Activated naive CD8-positive, alpha-beta T cell treated with anti-CD3 and anti-CD28 coated beads, Interleukin-2, amount 50 U/mL, for 24 hours (primary cell): Measurements from ENCODE around the gene LPCAT3.
"Not testable (repeated sequence)": the region's sequence is repeated elsewhere in the genome, so short reads cannot be mapped to it uniquely, and the experiment has no call there.

Experiments
- ATAC-seq: fragments of 150-1000 bp; cut with Tn5 transposase; one replicate; pipeline ENCODE4 v1.10.0; 2021
- DNase-seq: peaks from one replicate; pipeline ENCODE4 v3.0.0; 2021
- H3K27ac Mint-ChIP-seq: one replicate; pipeline ENCODE4 v1.8.0; 2021; ENCODE audit warnings: mild to moderate bottlenecking, mixed read lengths
- H3K27me3 Mint-ChIP-seq: one replicate; pipeline ENCODE4 v1.8.0; 2021; ENCODE audit warnings: mixed read lengths
- H3K36me3 Mint-ChIP-seq: one replicate; pipeline ENCODE4 v1.8.0; 2021; ENCODE audit warnings: low read depth, mixed read lengths
- H3K4me1 Mint-ChIP-seq: one replicate; pipeline ENCODE4 v1.8.0; 2021; ENCODE audit warnings: mixed read lengths
- H3K4me3 Mint-ChIP-seq: one replicate; pipeline ENCODE4 v1.8.0; 2021; ENCODE audit warnings: mild to moderate bottlenecking, moderate library complexity, mixed read lengths
- H3K9me3 Mint-ChIP-seq: one replicate; pipeline ENCODE4 v1.8.0; 2021; ENCODE audit warnings: mixed read lengths

Gene LPCAT3

GRCh38 chr12:7049445-7049951, 31.2 kb upstream of the LPCAT3 start:
- not testable (repeated sequence) for H3K9me3 Mint-ChIP-seq, H3K4me3 Mint-ChIP-seq, H3K36me3 Mint-ChIP-seq, H3K27ac Mint-ChIP-seq, ATAC-seq, H3K4me1 Mint-ChIP-seq, DNase-seq
- peaks cover 10% of the 10 kb centered on the region for H3K27me3 Mint-ChIP-seq

- no peak for DNase-seq
- ATAC-seq, result no peak
- Mint-ChIP-seq H3K4me3 (no peak overlapping the region), H3K27me3 (peaks cover 4% of the 10 kb centered on the region), H3K36me3 (no peaks in the 10 kb centered on the region), H3K27ac (no peak overlapping the region), H3K9me3 (no peaks in the 10 kb centered on the region), H3K4me1 (peaks cover 6% of the 10 kb centered on the region)
Observed at GRCh38 chr12:7047306-7047705, 29.0 kb upstream of the LPCAT3 start.

- ATAC-seq (no peak), DNase-seq (no peak)
- Mint-ChIP-seq H3K36me3 (no peaks in the 10 kb centered on the region), H3K9me3 (no peaks in the 10 kb centered on the region), H3K4me3 (no peak overlapping the region), H3K27me3 (peaks cover 4% of the 10 kb centered on the region), H3K4me1 (peaks cover 6% of the 10 kb centered on the region), H3K27ac (no peak overlapping the region)
Observed at GRCh38 chr12:7046383-7047105, 28.3 kb upstream of the LPCAT3 start.

GRCh38 chr12:7045913-7046312, 27.6 kb upstream of the LPCAT3 start:
- DNase-seq (no peak), ATAC-seq (no peak)
- peaks cover 2% of the 10 kb centered on the region for H3K27me3 Mint-ChIP-seq
- H3K27ac Mint-ChIP-seq, result no peak overlapping the region
- no peaks in the 10 kb centered on the region for H3K36me3 Mint-ChIP-seq
- peaks cover 6% of the 10 kb centered on the region for H3K4me1 Mint-ChIP-seq
- H3K9me3 Mint-ChIP-seq, result no peaks in the 10 kb centered on the region
- H3K4me3 Mint-ChIP-seq, result no peak overlapping the region

- DNase-seq (no peak), ATAC-seq (no peak)
- H3K4me1 Mint-ChIP-seq, result peaks cover 6% of the 10 kb centered on the region
- H3K27me3 Mint-ChIP-seq, result no peaks in the 10 kb centered on the region
- no peaks in the 10 kb centered on the region for H3K36me3 Mint-ChIP-seq
- no peak overlapping the region for H3K27ac Mint-ChIP-seq
- no peak overlapping the region for H3K4me3 Mint-ChIP-seq
- H3K9me3 Mint-ChIP-seq, result no peaks in the 10 kb centered on the region
Observed at GRCh38 chr12:7042842-7043241, 24.6 kb upstream of the LPCAT3 start.

- Mint-ChIP-seq H3K27ac (no peak overlapping the region), H3K27me3 (no peaks in the 10 kb centered on the region), H3K4me1 (no peaks in the 10 kb centered on the region), H3K4me3 (no peak overlapping the region), H3K36me3 (no peaks in the 10 kb centered on the region), H3K9me3 (no peaks in the 10 kb centered on the region)
- no peak for DNase-seq
- no peak for ATAC-seq
Observed at GRCh38 chr12:7039403-7039802, 21.1 kb upstream of the LPCAT3 start.

GRCh38 chr12:7038591-7038990, 20.3 kb upstream of the LPCAT3 start:
- Mint-ChIP-seq H3K27me3 (no peaks in the 10 kb centered on the region), H3K27ac (peak overlapping the region; percentile 32), H3K4me1 (no peaks in the 10 kb centered on the region), H3K36me3 (no peaks in the 10 kb centered on the region), H3K9me3 (no peaks in the 10 kb centered on the region), H3K4me3 (no peak overlapping the region)
- DNase-seq (no peak), ATAC-seq (no peak)

- not testable (repeated sequence) for H3K4me3 Mint-ChIP-seq, H3K27ac Mint-ChIP-seq
Observed at GRCh38 chr12:7037411-7037810, 19.1 kb upstream of the LPCAT3 start.

GRCh38 chr12:7035463-7035862, 17.2 kb upstream of the LPCAT3 start:
- Mint-ChIP-seq H3K27ac (no peak overlapping the region), H3K4me3 (no peak overlapping the region), H3K9me3 (no peaks in the 10 kb centered on the region), H3K4me1 (no peaks in the 10 kb centered on the region), H3K36me3 (no peaks in the 10 kb centered on the region), H3K27me3 (peaks cover 2% of the 10 kb centered on the region)
- no peak for ATAC-seq
- DNase-seq, result no peak

More at GRCh38 chr12:7037411-7037810, 19.1 kb upstream of the LPCAT3 start:
- DNase-seq, H3K4me1 Mint-ChIP-seq, H3K36me3 Mint-ChIP-seq, ATAC-seq, H3K27me3 Mint-ChIP-seq, H3K9me3 Mint-ChIP-seq: not testable (repeated sequence)

- ATAC-seq (no peak), DNase-seq (no peak)
- peaks cover 2% of the 10 kb centered on the region for H3K27me3 Mint-ChIP-seq
Observed at GRCh38 chr12:7034464-7034863, 16.2 kb upstream of the LPCAT3 start.

GRCh38 chr12:7032990-7033389, 14.7 kb upstream of the LPCAT3 start:
- Mint-ChIP-seq H3K4me1 (no peaks in the 10 kb centered on the region), H3K27me3 (peaks cover 2% of the 10 kb centered on the region), H3K9me3 (no peaks in the 10 kb centered on the region), H3K4me3 (no peak overlapping the region), H3K27ac (no peak overlapping the region), H3K36me3 (no peaks in the 10 kb centered on the region)
- no peak for DNase-seq
- ATAC-seq, result no peak

More at GRCh38 chr12:7034464-7034863, 16.2 kb upstream of the LPCAT3 start:
- H3K36me3 Mint-ChIP-seq, result no peaks in the 10 kb centered on the region
- H3K27ac Mint-ChIP-seq, result no peak overlapping the region
- H3K4me1 Mint-ChIP-seq, result no peaks in the 10 kb centered on the region
- no peak overlapping the region for H3K4me3 Mint-ChIP-seq
- no peaks in the 10 kb centered on the region for H3K9me3 Mint-ChIP-seq

- Mint-ChIP-seq H3K36me3 (no peaks in the 10 kb centered on the region), H3K27me3 (peaks cover 2% of the 10 kb centered on the region), H3K4me3 (no peak overlapping the region), H3K9me3 (no peaks in the 10 kb centered on the region), H3K27ac (no peak overlapping the region), H3K4me1 (no peaks in the 10 kb centered on the region)
- no peak for ATAC-seq
- DNase-seq, result no peak
Observed at GRCh38 chr12:7031306-7031705, 13.0 kb upstream of the LPCAT3 start.

GRCh38 chr12:7026854-7027253, 8.6 kb upstream of the LPCAT3 start:
- Mint-ChIP-seq H3K4me3 (no peak overlapping the region), H3K4me1 (no peaks in the 10 kb centered on the region), H3K36me3 (no peaks in the 10 kb centered on the region), H3K27me3 (no peaks in the 10 kb centered on the region), H3K9me3 (no peaks in the 10 kb centered on the region), H3K27ac (no peak overlapping the region)
- no peak for DNase-seq
- no peak for ATAC-seq

GRCh38 chr12:7023114-7023513, 4.8 kb upstream of the LPCAT3 start:
- H3K27ac Mint-ChIP-seq, result no peak overlapping the region
- H3K4me3 Mint-ChIP-seq, result no peak overlapping the region
- ATAC-seq, result no peak
- H3K27me3 Mint-ChIP-seq, result no peaks in the 10 kb centered on the region
- peaks cover 5% of the 10 kb centered on the region for H3K4me1 Mint-ChIP-seq
- DNase-seq, result no peak
- H3K36me3 Mint-ChIP-seq, result no peaks in the 10 kb centered on the region
- H3K9me3 Mint-ChIP-seq, result no peaks in the 10 kb centered on the region

GRCh38 chr12:7021956-7022355, 3.7 kb upstream of the LPCAT3 start:
- H3K4me1 Mint-ChIP-seq, result peaks cover 12% of the 10 kb centered on the region
- ATAC-seq (no peak), DNase-seq (no peak)
- H3K27me3 Mint-ChIP-seq, result no peaks in the 10 kb centered on the region
- H3K9me3 Mint-ChIP-seq, result no peaks in the 10 kb centered on the region
- H3K4me3 Mint-ChIP-seq, result no peak overlapping the region
- H3K36me3 Mint-ChIP-seq, result peaks cover 3% of the 10 kb centered on the region
- H3K27ac Mint-ChIP-seq, result no peak overlapping the region
